ENCODE results near the gene PCDHGA7.
"Not testable (repeated sequence)": the region's sequence is repeated elsewhere in the genome, so short reads cannot be mapped to it uniquely, and the experiment has no call there.

- peak in 2 of 3 experiments; percentile 10 to 24 for TF ChIP-seq CTCF (IDR thresholded peaks at IDR 0.05)
- TF ChIP-seq POLR2A (IDR thresholded peaks at IDR 0.05) = not testable (repeated sequence)
Measured at GRCh38 chr5:141397756-141398551, 15.4 kb downstream of the PCDHGA7 start, which contains the start of gene PCDHGB5.
